Measurements from ENCODE around the gene OR5AP2. TPM values are rescaled to one million over a fixed set of nuclear protein-coding genes. Genes with fewer than 3 reads are reported as not detected.

Gene OR5AP2
- total and polyA plus RNA-seq, 9 of the 15 experiments (the other 6 are each of a cell fraction or from before 2014, with no cell fraction given) = not detected

Small RNA genes lying within 50 kb of the gene (small RNA-seq; reads per million reads assigned to genes)
- gene AP004245.1 = not detected

Other genes starting within 250 kb of the OR5AP2 start
Only the 7 nearest of the 9 such genes appear.
- not detected in 2 replicates for gene OR5M8, start 151.1 kb downstream of the OR5AP2 start, total RNA-seq (2014; rRNA removed)
- not detected in 2 replicates for gene OR5M8, start 151.1 kb downstream of the OR5AP2 start, total RNA-seq (2014; rRNA removed; fragmentation: Illumina TruSeq; extraction: Trizol)
- gene OR5M8, start 151.1 kb downstream of the OR5AP2 start, total RNA-seq (2015; rRNA removed; fragmentation: Illumina TruSeq; extraction: Trizol) = not detected in 2 replicates
- gene OR5M8, start 151.1 kb downstream of the OR5AP2 start, total RNA-seq (2021) = not detected in 2 replicates
- not detected in 2 replicates for gene OR5M8, start 151.1 kb downstream of the OR5AP2 start, polyA plus RNA-seq (2011; rRNA removed)
- not detected in 2 replicates for gene OR5M8, start 151.1 kb downstream of the OR5AP2 start, polyA plus RNA-seq (2014; fragmentation: Illumina TruSeq; extraction: Trizol)
- gene OR5M8, start 151.1 kb downstream of the OR5AP2 start, polyA plus RNA-seq (2014; fragmentation: Nextera tagmentation; extraction: Ambion mirVana) = not detected
- gene OR5M8, start 151.1 kb downstream of the OR5AP2 start, polyA plus RNA-seq (2014; rRNA removed) = not detected in 2 replicates
- not detected in 2 replicates for gene OR5M11, start 99.2 kb downstream of the OR5AP2 start, total RNA-seq (2014; rRNA removed)
- gene OR5M11, start 99.2 kb downstream of the OR5AP2 start, total RNA-seq (2014; rRNA removed; fragmentation: Illumina TruSeq; extraction: Trizol) = not detected in 2 replicates
- gene OR5M11, start 99.2 kb downstream of the OR5AP2 start, total RNA-seq (2015; rRNA removed; fragmentation: Illumina TruSeq; extraction: Trizol) = not detected in 2 replicates
- gene OR5M11, start 99.2 kb downstream of the OR5AP2 start, total RNA-seq (2021) = not detected in 2 replicates
- gene OR5M11, start 99.2 kb downstream of the OR5AP2 start, polyA plus RNA-seq (2011; rRNA removed) = not detected in 2 replicates
- not detected in 2 replicates for gene OR5M11, start 99.2 kb downstream of the OR5AP2 start, polyA plus RNA-seq (2014; fragmentation: Illumina TruSeq; extraction: Trizol)
- not detected for gene OR5M11, start 99.2 kb downstream of the OR5AP2 start, polyA plus RNA-seq (2014; fragmentation: Nextera tagmentation; extraction: Ambion mirVana)
- not detected in 2 replicates for gene OR5M11, start 99.2 kb downstream of the OR5AP2 start, polyA plus RNA-seq (2014; rRNA removed)
- not detected in 2 replicates for gene OR5M10, start 64.7 kb downstream of the OR5AP2 start, total RNA-seq (2014; rRNA removed)
- not detected in 2 replicates for gene OR5M10, start 64.7 kb downstream of the OR5AP2 start, total RNA-seq (2014; rRNA removed; fragmentation: Illumina TruSeq; extraction: Trizol)
- gene OR5M10, start 64.7 kb downstream of the OR5AP2 start, total RNA-seq (2015; rRNA removed; fragmentation: Illumina TruSeq; extraction: Trizol) = not detected in 2 replicates
- not detected in 2 replicates for gene OR5M10, start 64.7 kb downstream of the OR5AP2 start, total RNA-seq (2021)
- not detected in 2 replicates for gene OR5M10, start 64.7 kb downstream of the OR5AP2 start, polyA plus RNA-seq (2011; rRNA removed)
- not detected in 2 replicates for gene OR5M10, start 64.7 kb downstream of the OR5AP2 start, polyA plus RNA-seq (2014; fragmentation: Illumina TruSeq; extraction: Trizol)
- gene OR5M10, start 64.7 kb downstream of the OR5AP2 start, polyA plus RNA-seq (2014; fragmentation: Nextera tagmentation; extraction: Ambion mirVana) = not detected
- not detected in 2 replicates for gene OR5M10, start 64.7 kb downstream of the OR5AP2 start, polyA plus RNA-seq (2014; rRNA removed)
- gene OR5M1, start 27.6 kb downstream of the OR5AP2 start, total RNA-seq (2014; rRNA removed) = not detected in 2 replicates
- gene OR5M1, start 27.6 kb downstream of the OR5AP2 start, total RNA-seq (2014; rRNA removed; fragmentation: Illumina TruSeq; extraction: Trizol) = not detected in 2 replicates
- not detected in 2 replicates for gene OR5M1, start 27.6 kb downstream of the OR5AP2 start, total RNA-seq (2015; rRNA removed; fragmentation: Illumina TruSeq; extraction: Trizol)
- not detected in 2 replicates for gene OR5M1, start 27.6 kb downstream of the OR5AP2 start, total RNA-seq (2021)
- not detected in 2 replicates for gene OR5M1, start 27.6 kb downstream of the OR5AP2 start, polyA plus RNA-seq (2011; rRNA removed)
- not detected in 2 replicates for gene OR5M1, start 27.6 kb downstream of the OR5AP2 start, polyA plus RNA-seq (2014; fragmentation: Illumina TruSeq; extraction: Trizol)
- not detected for gene OR5M1, start 27.6 kb downstream of the OR5AP2 start, polyA plus RNA-seq (2014; fragmentation: Nextera tagmentation; extraction: Ambion mirVana)
- not detected in 2 replicates for gene OR5M1, start 27.6 kb downstream of the OR5AP2 start, polyA plus RNA-seq (2014; rRNA removed)
- gene OR5AR1, start 21.2 kb upstream of the OR5AP2 start, total RNA-seq (2014; rRNA removed) = not detected in 2 replicates
- gene OR5AR1, start 21.2 kb upstream of the OR5AP2 start, total RNA-seq (2014; rRNA removed; fragmentation: Illumina TruSeq; extraction: Trizol) = not detected in 2 replicates
- gene OR5AR1, start 21.2 kb upstream of the OR5AP2 start, total RNA-seq (2015; rRNA removed; fragmentation: Illumina TruSeq; extraction: Trizol) = not detected in 2 replicates
- gene OR5AR1, start 21.2 kb upstream of the OR5AP2 start, total RNA-seq (2021) = not detected in 2 replicates
- not detected in 2 replicates for gene OR5AR1, start 21.2 kb upstream of the OR5AP2 start, polyA plus RNA-seq (2011; rRNA removed)
- not detected in 2 replicates for gene OR5AR1, start 21.2 kb upstream of the OR5AP2 start, polyA plus RNA-seq (2014; fragmentation: Illumina TruSeq; extraction: Trizol)
- gene OR5AR1, start 21.2 kb upstream of the OR5AP2 start, polyA plus RNA-seq (2014; fragmentation: Nextera tagmentation; extraction: Ambion mirVana) = not detected
- gene OR5AR1, start 21.2 kb upstream of the OR5AP2 start, polyA plus RNA-seq (2014; rRNA removed) = not detected in 2 replicates
- gene OR9G1, start 56.7 kb upstream of the OR5AP2 start, total RNA-seq (2014; rRNA removed) = not detected in 2 replicates
- not detected in 2 replicates for gene OR9G1, start 56.7 kb upstream of the OR5AP2 start, total RNA-seq (2014; rRNA removed; fragmentation: Illumina TruSeq; extraction: Trizol)
- not detected in 2 replicates for gene OR9G1, start 56.7 kb upstream of the OR5AP2 start, total RNA-seq (2015; rRNA removed; fragmentation: Illumina TruSeq; extraction: Trizol)
- not detected in 2 replicates for gene OR9G1, start 56.7 kb upstream of the OR5AP2 start, total RNA-seq (2021)
- gene OR9G1, start 56.7 kb upstream of the OR5AP2 start, polyA plus RNA-seq (2011; rRNA removed) = not detected in 2 replicates
- not detected in 2 replicates for gene OR9G1, start 56.7 kb upstream of the OR5AP2 start, polyA plus RNA-seq (2014; fragmentation: Illumina TruSeq; extraction: Trizol)
- not detected for gene OR9G1, start 56.7 kb upstream of the OR5AP2 start, polyA plus RNA-seq (2014; fragmentation: Nextera tagmentation; extraction: Ambion mirVana)
- not detected in 2 replicates for gene OR9G1, start 56.7 kb upstream of the OR5AP2 start, polyA plus RNA-seq (2014; rRNA removed)
- gene OR9G4, start 106.3 kb upstream of the OR5AP2 start, total RNA-seq (2014; rRNA removed) = not detected in 2 replicates
- not detected in 2 replicates for gene OR9G4, start 106.3 kb upstream of the OR5AP2 start, total RNA-seq (2014; rRNA removed; fragmentation: Illumina TruSeq; extraction: Trizol)
- not detected in 2 replicates for gene OR9G4, start 106.3 kb upstream of the OR5AP2 start, total RNA-seq (2015; rRNA removed; fragmentation: Illumina TruSeq; extraction: Trizol)
- gene OR9G4, start 106.3 kb upstream of the OR5AP2 start, total RNA-seq (2021) = not detected in 2 replicates
- not detected in 2 replicates for gene OR9G4, start 106.3 kb upstream of the OR5AP2 start, polyA plus RNA-seq (2011; rRNA removed)
- not detected in 2 replicates for gene OR9G4, start 106.3 kb upstream of the OR5AP2 start, polyA plus RNA-seq (2014; fragmentation: Illumina TruSeq; extraction: Trizol)
- not detected for gene OR9G4, start 106.3 kb upstream of the OR5AP2 start, polyA plus RNA-seq (2014; fragmentation: Nextera tagmentation; extraction: Ambion mirVana)
- not detected in 2 replicates for gene OR9G4, start 106.3 kb upstream of the OR5AP2 start, polyA plus RNA-seq (2014; rRNA removed)

Measured in K562 (cell line).